ENCODE measurements around the gene PODXL2. TPM values are rescaled to one million over a fixed set of nuclear protein-coding genes. Genes with fewer than 3 reads are reported as not detected.

PODXL2 gene
- total RNA-seq, 1 donor from 2014 or later: 3.9 TPM

DNA sequence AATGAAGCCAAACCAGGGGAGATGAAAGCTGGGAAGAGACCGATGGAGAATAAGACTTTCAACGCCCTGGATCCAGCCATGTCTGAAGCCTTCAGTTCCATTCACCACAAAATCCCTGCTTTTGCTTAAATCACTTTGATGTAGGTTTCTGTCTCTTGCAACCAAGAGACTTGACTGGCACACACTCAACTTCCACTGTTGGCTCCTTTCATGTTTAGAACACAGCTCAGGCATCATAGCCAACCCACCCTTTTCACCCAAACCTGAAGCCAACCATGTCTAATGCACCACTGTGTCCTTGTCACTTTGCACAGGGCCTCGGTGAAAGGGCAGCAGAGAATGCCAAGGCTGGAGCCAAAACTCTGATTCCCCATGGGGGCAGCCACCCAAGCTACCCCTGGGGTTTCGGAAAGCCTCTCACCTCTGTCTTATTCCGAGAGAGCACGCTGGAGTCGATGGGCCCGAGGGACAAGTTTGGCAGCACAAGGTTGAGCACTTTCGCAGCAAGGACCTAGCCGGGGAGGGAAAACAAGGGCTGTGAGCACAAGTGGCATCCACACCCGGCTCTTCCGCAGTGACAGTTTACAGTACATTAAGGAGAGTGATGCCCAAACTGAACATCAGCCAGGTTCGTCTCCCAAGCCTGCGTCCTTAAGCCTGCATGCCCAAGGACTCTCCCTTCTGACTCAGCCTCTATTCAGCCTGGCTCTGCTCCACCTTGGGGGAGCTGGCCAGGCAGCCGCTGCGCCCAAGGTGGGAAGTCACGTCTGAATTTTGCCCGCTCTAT, 81.4 kb downstream of the PODXL2 start:
- no peaks in the 10 kb centered on the region for H3K36me3 Mint-ChIP-seq (ENCODE audit: low read depth)
- no peaks in the 10 kb centered on the region for H3K9me3 Mint-ChIP-seq
- H3K27me3 Mint-ChIP-seq (ENCODE audit: low read depth): peaks cover under 1% of the 10 kb centered on the region
- intact Hi-C loops (cut with micrococcal nuclease): no loop called here
- no peak for DNase-seq (ENCODE audit: low spot score)
- H3K4me3 Mint-ChIP-seq (ENCODE audit: low read depth): no peak overlapping the region
- no peak overlapping the region for H3K27ac Mint-ChIP-seq
- no peaks in the 10 kb centered on the region for H3K4me1 Mint-ChIP-seq (ENCODE audit: low read depth)

DNA sequence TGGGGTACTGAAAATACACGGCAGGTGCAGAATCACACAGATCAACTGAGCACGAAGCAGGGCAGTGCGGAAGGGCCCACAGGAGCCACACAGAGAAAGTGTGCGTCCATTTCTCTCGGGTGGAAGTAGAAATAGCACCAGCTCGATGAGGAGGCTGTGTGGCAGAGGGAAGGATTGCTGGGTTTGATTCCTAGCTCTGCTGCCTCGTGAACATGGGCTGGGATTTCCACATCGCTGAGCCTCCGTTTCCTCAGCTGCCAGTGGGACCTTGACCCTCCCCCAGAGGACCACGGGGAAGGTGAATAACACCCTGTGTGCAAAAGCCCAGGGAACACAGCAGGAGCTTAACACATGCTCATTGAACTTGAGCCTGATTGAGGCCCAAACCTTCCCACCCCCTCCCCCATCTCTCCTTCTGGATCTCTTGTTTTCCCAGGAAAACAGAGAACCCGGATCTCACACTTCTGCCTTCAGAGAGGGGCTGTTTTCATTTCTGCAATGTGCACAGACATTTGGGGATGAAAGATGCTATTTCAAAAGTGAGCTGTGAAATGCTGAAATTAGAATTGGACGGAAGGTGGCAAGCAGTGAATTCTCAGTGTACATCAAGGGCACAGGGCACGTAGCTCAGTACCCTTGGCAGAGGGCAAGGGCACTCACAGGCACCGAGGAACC, 82.2 kb downstream of the PODXL2 start:
- intact Hi-C loops (cut with micrococcal nuclease): no loop called here
- Mint-ChIP-seq H3K9me3 (no peaks in the 10 kb centered on the region), H3K4me3 (ENCODE audit: low read depth) (no peak overlapping the region), H3K27me3 (ENCODE audit: low read depth) (peaks cover 1% of the 10 kb centered on the region), H3K36me3 (ENCODE audit: low read depth) (no peaks in the 10 kb centered on the region), H3K4me1 (ENCODE audit: low read depth) (no peaks in the 10 kb centered on the region), H3K27ac (no peak overlapping the region)
- DNase-seq (ENCODE audit: low spot score): no peak

DNA sequence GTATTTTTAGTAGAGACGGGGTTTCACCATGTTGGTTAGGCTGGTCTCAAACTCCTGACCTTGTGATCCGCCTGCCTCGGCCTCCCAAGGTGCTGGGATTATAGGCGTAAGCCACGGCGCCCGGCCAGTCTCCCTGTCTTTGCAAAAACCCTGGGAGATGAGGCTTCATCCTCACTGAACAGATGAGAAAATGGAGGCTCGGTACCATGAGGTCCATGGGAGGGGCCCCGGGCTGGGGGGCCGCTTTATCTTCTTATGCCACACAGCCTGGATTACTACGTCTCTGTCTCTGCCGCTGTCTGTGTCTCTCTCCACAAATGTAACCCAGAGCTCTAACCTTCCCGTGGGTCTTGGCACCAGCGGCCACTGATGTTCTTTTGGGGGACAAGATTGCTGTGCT, 82.9 kb downstream of the PODXL2 start:
- no peak overlapping the region for H3K27ac Mint-ChIP-seq
- no peaks in the 10 kb centered on the region for H3K9me3 Mint-ChIP-seq
- intact Hi-C loops (cut with micrococcal nuclease): no loop called here
- no peaks in the 10 kb centered on the region for H3K4me1 Mint-ChIP-seq (ENCODE audit: low read depth)
- no peaks in the 10 kb centered on the region for H3K36me3 Mint-ChIP-seq (ENCODE audit: low read depth)
- H3K27me3 Mint-ChIP-seq (ENCODE audit: low read depth): peaks cover 1% of the 10 kb centered on the region
- no peak overlapping the region for H3K4me3 Mint-ChIP-seq (ENCODE audit: low read depth)
- no peak for DNase-seq (ENCODE audit: low spot score)

DNA sequence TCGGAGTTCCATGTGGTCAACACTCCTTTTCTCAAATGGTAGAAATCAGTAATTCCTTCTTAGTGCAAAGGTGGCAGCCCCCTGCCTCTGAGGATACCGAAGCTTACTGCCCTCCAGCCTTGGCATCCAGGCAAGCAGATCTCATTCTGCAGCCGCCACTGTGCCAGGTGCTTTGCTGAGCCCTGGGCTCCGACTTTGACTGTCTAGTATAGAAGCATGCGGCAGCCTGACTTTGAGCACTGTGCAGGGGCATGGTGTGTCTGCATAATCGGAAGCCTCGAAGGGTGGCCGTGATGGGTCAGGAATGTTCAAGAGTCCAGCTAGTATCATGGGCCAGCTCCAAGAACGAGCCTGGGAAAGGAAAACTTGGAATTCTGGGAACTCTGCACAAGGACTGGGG, 83.5 kb downstream of the PODXL2 start:
- intact Hi-C loops (cut with micrococcal nuclease): no loop called here
- no peak for DNase-seq (ENCODE audit: low spot score)
- Mint-ChIP-seq H3K27me3 (ENCODE audit: low read depth) (peaks cover 1% of the 10 kb centered on the region), H3K27ac (no peak overlapping the region), H3K36me3 (ENCODE audit: low read depth) (no peaks in the 10 kb centered on the region), H3K4me1 (ENCODE audit: low read depth) (no peaks in the 10 kb centered on the region), H3K4me3 (ENCODE audit: low read depth) (no peak overlapping the region), H3K9me3 (no peaks in the 10 kb centered on the region)

DNA sequence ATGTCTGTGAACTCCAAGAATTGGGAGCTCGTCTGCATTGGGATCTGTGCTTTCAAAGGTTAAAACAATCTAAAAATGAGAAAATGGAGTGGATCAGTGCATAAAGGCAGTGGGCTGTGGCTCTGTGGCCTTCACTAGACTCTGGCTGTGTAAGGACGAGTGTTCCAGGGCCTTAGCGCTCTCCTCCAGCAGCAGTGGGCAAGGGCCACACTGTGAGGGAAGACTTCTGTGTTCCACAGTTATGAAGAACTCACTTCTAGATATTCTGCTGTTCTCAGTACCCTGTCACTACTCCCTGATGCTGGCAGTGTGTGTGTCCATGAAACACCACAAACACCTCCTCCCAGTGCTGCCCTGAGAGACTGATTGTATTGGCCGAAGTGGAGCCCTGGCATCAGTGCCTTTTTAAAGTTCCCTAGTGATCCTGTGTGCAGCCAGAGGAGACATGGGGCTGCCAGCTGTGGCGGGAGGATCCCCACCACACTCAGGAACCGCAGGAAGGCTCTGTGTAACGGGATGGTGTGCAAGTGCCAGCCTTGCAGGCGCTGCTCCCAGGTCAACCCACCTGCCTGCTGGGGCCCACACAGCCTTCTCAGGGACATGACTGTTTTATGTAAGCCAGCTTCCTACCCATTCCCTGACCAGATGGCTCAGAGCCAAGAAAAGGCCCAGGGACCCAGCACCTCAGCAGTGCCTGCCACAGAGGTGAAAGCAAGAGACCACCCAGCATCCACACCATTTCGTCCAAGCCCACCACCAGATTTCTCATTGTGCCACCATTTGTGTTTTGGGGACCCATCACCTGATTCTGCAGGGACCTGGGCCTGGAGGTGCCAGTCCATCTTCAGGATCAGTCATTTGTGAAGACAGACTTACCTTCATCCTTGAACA, 84.1 kb downstream of the PODXL2 start:
- intact Hi-C loops (cut with micrococcal nuclease): no loop called here
- H3K9me3 Mint-ChIP-seq: no peaks in the 10 kb centered on the region
- no peaks in the 10 kb centered on the region for H3K4me1 Mint-ChIP-seq (ENCODE audit: low read depth)
- peaks cover 1% of the 10 kb centered on the region for H3K27me3 Mint-ChIP-seq (ENCODE audit: low read depth)
- DNase-seq (ENCODE audit: low spot score): no peak
- H3K4me3 Mint-ChIP-seq (ENCODE audit: low read depth): no peak overlapping the region
- no peak overlapping the region for H3K27ac Mint-ChIP-seq
- H3K36me3 Mint-ChIP-seq (ENCODE audit: low read depth): no peaks in the 10 kb centered on the region

DNA sequence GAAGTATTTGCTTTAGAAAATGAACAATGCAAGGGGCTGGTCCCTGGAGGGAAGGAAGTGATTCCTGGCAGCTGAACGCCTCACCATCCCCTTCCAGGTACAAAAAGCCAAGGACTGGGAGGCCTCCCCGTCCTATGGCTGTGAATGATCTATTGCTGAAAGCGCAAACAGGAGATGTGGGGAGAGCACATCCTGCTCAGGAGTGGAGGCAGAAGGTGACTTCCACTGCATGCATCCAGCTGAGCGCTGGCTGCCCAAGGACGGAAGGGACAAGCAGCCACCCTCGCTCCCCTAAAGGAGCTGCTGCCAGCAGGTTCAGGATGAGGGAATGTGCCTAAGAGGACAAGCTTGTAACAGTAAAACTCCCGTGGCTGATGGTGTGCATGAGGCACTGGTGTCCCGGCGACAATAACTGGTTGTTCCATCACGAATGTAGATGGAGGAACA, 85.2 kb downstream of the PODXL2 start:
- Mint-ChIP-seq H3K27me3 (ENCODE audit: low read depth) (peaks cover 1% of the 10 kb centered on the region), H3K4me1 (ENCODE audit: low read depth) (no peaks in the 10 kb centered on the region), H3K9me3 (no peaks in the 10 kb centered on the region), H3K4me3 (ENCODE audit: low read depth) (no peak overlapping the region), H3K27ac (no peak overlapping the region), H3K36me3 (ENCODE audit: low read depth) (no peaks in the 10 kb centered on the region)
- intact Hi-C loops (cut with micrococcal nuclease): no loop called here
- no peak for DNase-seq (ENCODE audit: low spot score)

DNA sequence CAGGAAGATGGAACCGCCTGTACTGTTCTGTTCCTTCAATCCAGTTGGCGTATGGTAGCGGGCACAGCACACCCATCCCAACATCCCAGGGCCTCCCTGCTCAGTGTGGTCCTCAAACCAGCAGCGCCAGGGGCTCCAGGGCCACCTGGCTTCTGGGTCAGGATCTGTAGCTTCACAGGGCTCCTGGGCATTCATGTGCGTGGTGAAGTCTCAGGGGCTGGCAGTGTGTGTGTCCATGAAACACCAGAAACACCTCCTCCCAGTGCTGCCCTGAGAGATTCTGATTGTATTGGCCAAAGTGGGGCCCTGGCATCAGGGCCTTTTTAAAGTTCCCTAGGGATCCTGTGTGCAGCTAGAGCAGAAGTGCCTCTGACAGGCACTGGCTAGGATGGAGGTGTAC, 85.9 kb downstream of the PODXL2 start:
- Mint-ChIP-seq H3K36me3 (ENCODE audit: low read depth) (no peaks in the 10 kb centered on the region), H3K27ac (no peak overlapping the region), H3K9me3 (no peaks in the 10 kb centered on the region), H3K4me3 (ENCODE audit: low read depth) (no peak overlapping the region), H3K4me1 (ENCODE audit: low read depth) (no peaks in the 10 kb centered on the region), H3K27me3 (ENCODE audit: low read depth) (peaks cover 1% of the 10 kb centered on the region)
- no peak for DNase-seq (ENCODE audit: low spot score)
- intact Hi-C loops (cut with micrococcal nuclease): no loop called here

DNA sequence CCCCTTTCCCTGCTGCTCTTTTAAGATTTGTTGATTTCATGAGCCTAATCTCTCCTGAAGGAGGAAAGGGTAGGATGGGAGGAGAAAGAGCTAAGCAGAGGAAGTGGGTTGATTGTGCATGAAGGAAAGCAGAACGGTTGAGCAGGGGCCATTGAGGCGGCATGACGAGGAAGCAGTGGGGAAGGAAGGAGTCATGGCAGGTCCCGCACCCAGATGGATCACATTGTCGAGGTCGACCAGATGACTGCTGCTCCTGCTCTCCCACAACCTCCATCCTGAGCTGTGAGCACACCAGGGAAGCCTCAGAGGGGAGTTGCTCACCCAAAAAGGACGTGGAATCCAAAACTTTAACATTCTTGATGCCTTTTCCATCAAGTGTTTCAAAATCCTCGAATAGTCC, 86.5 kb downstream of the PODXL2 start:
- Mint-ChIP-seq H3K9me3 (no peaks in the 10 kb centered on the region), H3K36me3 (ENCODE audit: low read depth) (no peaks in the 10 kb centered on the region), H3K27me3 (ENCODE audit: low read depth) (peaks cover 1% of the 10 kb centered on the region), H3K27ac (no peak overlapping the region), H3K4me3 (ENCODE audit: low read depth) (no peak overlapping the region), H3K4me1 (ENCODE audit: low read depth) (no peaks in the 10 kb centered on the region)
- no peak for DNase-seq (ENCODE audit: low spot score)
- intact Hi-C loops (cut with micrococcal nuclease): no loop called here

DNA sequence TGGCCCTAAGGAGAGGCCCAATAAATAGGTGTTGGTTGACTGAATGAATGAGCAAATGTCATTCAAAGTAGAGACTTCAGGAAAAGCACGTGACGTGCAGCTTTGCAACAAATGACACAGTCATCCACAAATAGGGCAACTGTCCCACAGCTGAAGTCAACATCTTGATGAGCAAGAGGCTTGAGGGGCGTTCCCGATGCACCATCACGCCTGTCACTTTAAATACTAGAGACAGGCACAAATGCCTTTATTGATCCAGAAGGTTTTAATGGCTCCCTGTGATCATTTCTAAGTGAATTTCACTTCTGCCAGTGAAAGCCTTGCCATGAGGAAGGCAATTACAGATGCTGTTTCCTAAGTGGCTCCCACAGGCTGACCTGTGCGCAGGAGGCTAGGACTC, 87.4 kb downstream of the PODXL2 start:
- peaks cover 1% of the 10 kb centered on the region for H3K27me3 Mint-ChIP-seq (ENCODE audit: low read depth)
- H3K9me3 Mint-ChIP-seq: no peaks in the 10 kb centered on the region
- no peaks in the 10 kb centered on the region for H3K4me1 Mint-ChIP-seq (ENCODE audit: low read depth)
- intact Hi-C loops (cut with micrococcal nuclease): no loop called here
- DNase-seq (ENCODE audit: low spot score): no peak
- no peaks in the 10 kb centered on the region for H3K36me3 Mint-ChIP-seq (ENCODE audit: low read depth)
- no peak overlapping the region for H3K4me3 Mint-ChIP-seq (ENCODE audit: low read depth)
- H3K27ac Mint-ChIP-seq: no peak overlapping the region

DNA sequence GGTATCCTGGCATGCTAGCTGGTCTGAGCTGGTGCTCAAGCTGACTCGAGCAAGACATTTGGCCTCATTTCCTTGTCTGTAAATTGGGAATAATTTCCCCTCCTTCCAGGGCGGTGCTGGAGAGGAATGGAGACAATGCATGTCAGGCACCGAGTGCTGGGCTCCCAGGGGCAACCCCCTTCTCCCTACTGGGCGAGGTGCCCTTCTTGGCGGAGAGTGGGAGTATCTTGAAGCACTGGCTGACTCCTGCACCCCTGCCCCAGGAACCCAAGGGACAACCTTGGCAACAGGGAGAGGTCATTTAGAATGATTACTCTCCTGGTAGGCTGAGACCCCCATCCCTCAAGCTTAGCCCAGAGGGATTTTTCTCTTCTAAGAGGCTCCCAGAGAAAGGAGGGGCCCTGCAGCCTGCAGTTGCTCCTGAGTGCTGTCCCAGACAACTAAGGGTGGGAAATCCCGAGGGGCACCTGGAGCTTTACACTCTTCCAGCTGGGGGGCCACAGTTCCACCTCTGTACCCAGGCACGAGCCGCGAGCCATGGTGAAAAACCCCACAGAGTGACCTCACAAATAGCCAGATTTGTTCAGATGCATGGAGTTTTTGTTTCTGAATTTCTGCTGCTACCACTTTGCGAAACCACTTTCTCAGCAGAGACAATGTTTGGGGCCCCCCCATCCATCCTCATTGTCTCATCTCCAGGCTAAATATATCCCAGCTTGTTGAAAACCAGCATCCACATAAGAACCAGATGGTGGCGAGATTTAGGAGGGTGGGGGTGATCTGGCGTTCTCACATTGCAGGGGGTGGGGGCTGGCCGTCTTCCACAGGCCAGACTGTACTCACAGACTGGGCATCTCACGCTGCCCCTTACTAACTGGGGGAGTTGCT, 88.6 kb downstream of the PODXL2 start:
- no peaks in the 10 kb centered on the region for H3K36me3 Mint-ChIP-seq (ENCODE audit: low read depth)
- no peaks in the 10 kb centered on the region for H3K4me1 Mint-ChIP-seq (ENCODE audit: low read depth)
- no peaks in the 10 kb centered on the region for H3K9me3 Mint-ChIP-seq
- no peak for DNase-seq (ENCODE audit: low spot score)
- peaks cover 1% of the 10 kb centered on the region for H3K27me3 Mint-ChIP-seq (ENCODE audit: low read depth)
- intact Hi-C loops (cut with micrococcal nuclease): no loop called here
- no peak overlapping the region for H3K4me3 Mint-ChIP-seq (ENCODE audit: low read depth)
- H3K27ac Mint-ChIP-seq: no peak overlapping the region

DNA sequence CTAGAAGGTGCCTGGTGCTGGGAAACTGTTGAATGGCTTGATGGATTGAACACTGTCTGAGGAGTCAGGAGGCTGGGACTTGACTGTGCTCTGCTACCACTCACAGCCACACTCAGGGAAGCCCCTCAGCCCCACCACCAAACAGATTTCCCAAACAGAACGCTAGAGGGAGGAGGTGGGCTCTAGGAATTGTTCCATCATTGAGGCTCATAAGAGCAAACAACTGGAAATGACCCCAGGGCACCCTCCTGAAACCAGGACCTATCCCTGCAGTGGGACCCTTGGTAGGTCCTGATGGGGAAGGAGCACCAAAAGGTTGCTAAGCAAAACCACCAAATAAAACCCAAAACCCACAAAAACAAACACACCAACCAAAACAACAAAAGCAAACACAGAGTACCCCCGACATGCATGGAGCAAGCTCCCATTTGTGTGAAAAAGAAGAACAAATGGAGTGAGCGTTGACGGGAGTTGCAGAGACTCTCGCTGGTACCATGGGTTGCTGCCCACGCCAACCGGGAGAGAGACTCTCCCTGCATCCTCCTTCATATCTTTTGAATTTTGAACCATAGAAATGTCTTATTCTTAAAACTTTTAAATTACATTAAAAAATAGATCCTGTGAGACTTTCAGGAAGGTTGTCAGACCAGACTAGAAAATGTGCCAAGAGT, 89.4 kb downstream of the PODXL2 start:
- Mint-ChIP-seq H3K27ac (no peak overlapping the region), H3K4me3 (ENCODE audit: low read depth) (no peak overlapping the region), H3K9me3 (no peaks in the 10 kb centered on the region), H3K4me1 (ENCODE audit: low read depth) (no peaks in the 10 kb centered on the region), H3K36me3 (ENCODE audit: low read depth) (no peaks in the 10 kb centered on the region), H3K27me3 (ENCODE audit: low read depth) (peaks cover 1% of the 10 kb centered on the region)
- intact Hi-C loops (cut with micrococcal nuclease): no loop called here
- DNase-seq (ENCODE audit: low spot score): no peak

DNA sequence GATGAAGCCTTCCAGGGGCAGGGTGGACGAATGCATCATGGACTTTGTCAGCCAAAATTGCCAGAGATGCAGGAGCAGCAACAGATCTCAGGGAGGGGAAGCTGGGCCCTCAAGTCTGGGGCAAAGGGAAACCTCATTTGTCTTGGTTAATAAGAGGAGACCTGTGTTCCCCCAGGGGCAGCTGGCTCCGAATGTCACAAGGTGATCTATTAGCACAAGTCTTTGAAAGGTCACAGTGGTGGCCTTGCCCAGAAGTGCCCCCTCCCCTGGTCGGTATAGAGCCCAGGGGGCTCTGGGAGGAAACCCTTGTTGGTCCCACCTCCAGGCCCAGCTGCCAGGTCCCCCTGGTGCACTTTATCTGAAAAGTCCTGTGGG, 89.9 kb downstream of the PODXL2 start:
- Mint-ChIP-seq H3K27me3 (ENCODE audit: low read depth) (peaks cover 1% of the 10 kb centered on the region), H3K36me3 (ENCODE audit: low read depth) (no peaks in the 10 kb centered on the region), H3K4me1 (ENCODE audit: low read depth) (no peaks in the 10 kb centered on the region), H3K9me3 (no peaks in the 10 kb centered on the region), H3K27ac (no peak overlapping the region), H3K4me3 (ENCODE audit: low read depth) (no peak overlapping the region)
- no peak for DNase-seq (ENCODE audit: low spot score)
- intact Hi-C loops (cut with micrococcal nuclease): no loop called here
